Vagina (tissue), 2 donors: ENCODE data around the gene VWA2.

Experiments
- CTCF ChIP-seq, 3 experiments: fragments of 450-650 bp in 2 of 3; fragments of 200-600 bp in 1 of 3; sonication (generic) in 1 of 3; IDR thresholded peaks; one replicate each; pipeline ENCODE4 v1.5.1; 2017 to 2019; ENCODE audit warnings: antibody characterized with exemption in 3 of 3, mild to moderate bottlenecking in 2 of 3, moderate library complexity in 2 of 3
- POLR2A ChIP-seq, 2 donors: fragments of 450-650 bp; IDR thresholded peaks; one replicate each; pipeline ENCODE4 v1.6.1; 2017; ENCODE audit warnings: antibody characterized with exemption in 2 of 2, mild to moderate bottlenecking in 2 of 2, moderate library complexity in 2 of 2
- POLR2AphosphoS5 ChIP-seq, 2 donors: sonication (generic); formaldehyde crosslinking; IDR thresholded peaks; one replicate each; pipeline ENCODE4 v1.9.0; 2017; ENCODE audit warnings: antibody characterized with exemption in 2 of 2, mild to moderate bottlenecking in 2 of 2, low read depth in 1 of 2; ENCODE audit not compliant: insufficient read depth in 1 of 2

- TF ChIP-seq CTCF (IDR thresholded peaks at IDR 0.05) (no peak), POLR2AphosphoS5 (IDR thresholded peaks at IDR 0.05; ENCODE audit: insufficient read depth in 1 of 2, low read depth in 1 of 2) (no peak), POLR2A (IDR thresholded peaks at IDR 0.05) (no peak)
Observed at GRCh38 chr10:114301177-114301576, 62.1 kb downstream of the VWA2 start.
